Erythroblast (primary cell): ENCODE results near the gene ADARB2.

Source experiments
- GATA1 ChIP-seq: IDR thresholded peaks from 2 replicates; pipeline ENCODE4 v1.6.1; 2011; ENCODE audit warnings: low read depth, mild to moderate bottlenecking, control low read depth, low read length, moderate library complexity
- POLR2A ChIP-seq: IDR thresholded peaks from 2 replicates; pipeline ENCODE4 v1.6.1; 2011; ENCODE audit warnings: mild to moderate bottlenecking, low read length

GRCh38 chr10:1733720-1734119 is 3.6 kb downstream of the ADARB2 start:
- TF ChIP-seq POLR2A (no peak), GATA1 (no peak)
